ENCODE results near the gene TP63. TPM values are rescaled to one million over a fixed set of nuclear protein-coding genes. Genes with fewer than 3 reads are reported as not detected.
"Not testable (repeated sequence)": the region's sequence is repeated elsewhere in the genome, so short reads cannot be mapped to it uniquely, and the experiment has no call there.

Gene TP63
- total RNA-seq, 4 donors from 2014 or later = 0.27 TPM; not detected in 3

- no peak overlapping the region for H3K27ac ChIP-seq
- no peaks in the 10 kb centered on the region for H3K9me3 ChIP-seq
- TF ChIP-seq POLR2A (IDR thresholded peaks at IDR 0.05) (no peak), CTCF (IDR thresholded peaks at IDR 0.05) (no peak)
- no peaks in the 10 kb centered on the region for H3K36me3 ChIP-seq
- H3K4me1 ChIP-seq = no peaks in the 10 kb centered on the region
- H3K27me3 ChIP-seq = no peaks in the 10 kb centered on the region
- H3K4me3 ChIP-seq = no peak overlapping the region
- DNase-seq = no peak
Observed at GRCh38 chr3:189588475-189589178, 42.6 kb upstream of the TP63 start.

GRCh38 chr3:189589179-189589569 is 42.0 kb upstream of the TP63 start:
- no peak for TF ChIP-seq POLR2A (IDR thresholded peaks at IDR 0.05)
- TF ChIP-seq CTCF (IDR thresholded peaks at IDR 0.05) = no peak
- no peak overlapping the region for H3K27ac ChIP-seq
- no peak overlapping the region for H3K4me3 ChIP-seq
- H3K36me3 ChIP-seq = no peaks in the 10 kb centered on the region
- no peak for DNase-seq
- H3K27me3 ChIP-seq = no peaks in the 10 kb centered on the region
- H3K9me3 ChIP-seq = no peaks in the 10 kb centered on the region
- H3K4me1 ChIP-seq = no peaks in the 10 kb centered on the region

- no peak for TF ChIP-seq CTCF (IDR thresholded peaks at IDR 0.05)
- TF ChIP-seq POLR2A (IDR thresholded peaks at IDR 0.05) = no peak
- DNase-seq = no peak
- no peaks in the 10 kb centered on the region for H3K9me3 ChIP-seq
- H3K27ac ChIP-seq = no peak overlapping the region
- H3K4me3 ChIP-seq = no peak overlapping the region
- H3K36me3 ChIP-seq = no peaks in the 10 kb centered on the region
- H3K27me3 ChIP-seq = no peaks in the 10 kb centered on the region
- no peaks in the 10 kb centered on the region for H3K4me1 ChIP-seq
Observed at GRCh38 chr3:189590223-189590622, 41.0 kb upstream of the TP63 start.

GRCh38 chr3:189593581-189593980 is 37.6 kb upstream of the TP63 start:
- Histone ChIP-seq H3K9me3 (no peaks in the 10 kb centered on the region), H3K4me3 (no peak overlapping the region), H3K36me3 (no peaks in the 10 kb centered on the region), H3K4me1 (no peaks in the 10 kb centered on the region), H3K27ac (no peak overlapping the region), H3K27me3 (no peaks in the 10 kb centered on the region)
- no peak for TF ChIP-seq CTCF (IDR thresholded peaks at IDR 0.05)
- no peak for TF ChIP-seq POLR2A (IDR thresholded peaks at IDR 0.05)
- no peak for DNase-seq

GRCh38 chr3:189596078-189596979 is 34.9 kb upstream of the TP63 start:
- not testable (repeated sequence) for H3K4me3 ChIP-seq, H3K27me3 ChIP-seq, H3K36me3 ChIP-seq, H3K9me3 ChIP-seq, H3K27ac ChIP-seq, H3K4me1 ChIP-seq, DNase-seq

- DNase-seq = no peak
- Histone ChIP-seq H3K27me3 (no peaks in the 10 kb centered on the region), H3K4me3 (no peak overlapping the region), H3K27ac (no peak overlapping the region), H3K4me1 (no peaks in the 10 kb centered on the region), H3K9me3 (no peaks in the 10 kb centered on the region), H3K36me3 (no peaks in the 10 kb centered on the region)
- TF ChIP-seq CTCF (IDR thresholded peaks at IDR 0.05) = no peak
- TF ChIP-seq POLR2A (IDR thresholded peaks at IDR 0.05) = no peak
Observed at GRCh38 chr3:189597918-189598317, 33.3 kb upstream of the TP63 start.

Data from Peyer's patch (tissue), 4 donors.